ENCODE results near the gene ALAS1. TPM values are rescaled to one million over a fixed set of nuclear protein-coding genes. Genes with fewer than 3 reads are reported as not detected.

The ALAS1 gene
- total RNA-seq, 1 donor from 2014 or later, result 56.3 TPM

GRCh38 chr3:52223449-52224408, 25.8 kb downstream of the ALAS1 start:
- H3K36me3 ChIP-seq (ENCODE audit: insufficient read depth, low read length), result peaks cover 3% of the 10 kb centered on the region
- peak overlapping the region; percentile 78 for H3K27ac Mint-ChIP-seq (ENCODE audit: unreplicated experiment)
- H3K4me3 Mint-ChIP-seq (ENCODE audit: unreplicated experiment), result no peak overlapping the region
- peaks cover 9% of the 10 kb centered on the region for H3K27me3 Mint-ChIP-seq (ENCODE audit: low read depth, unreplicated experiment)
- no peak for TF ChIP-seq CTCF (IDR thresholded peaks at IDR 0.05; ENCODE audit: insufficient read depth, low read depth, low read length)
- no peak for TF ChIP-seq EZH2 (IDR thresholded peaks at IDR 0.05; ENCODE audit: insufficient read depth, low read length)
- no peak overlapping the region for H3K27ac ChIP-seq (ENCODE audit: low read depth, low read length)
- H3K4me1 ChIP-seq (ENCODE audit: insufficient read depth, low read length), result peaks cover 7% of the 10 kb centered on the region
- H3K9me3 ChIP-seq (ENCODE audit: insufficient read depth, low read depth, low read length), result no peaks in the 10 kb centered on the region
- no peak for DNase-seq (ENCODE audit: low read depth)
- H3K4me1 Mint-ChIP-seq (ENCODE audit: low read depth, unreplicated experiment), result no peaks in the 10 kb centered on the region
- no peak for FAIRE-seq
- H3K9me3 Mint-ChIP-seq (ENCODE audit: unreplicated experiment), result peaks cover 6% of the 10 kb centered on the region
- no peak overlapping the region for H3K4me2 ChIP-seq (ENCODE audit: low read length)
- H4K20me1 ChIP-seq (ENCODE audit: insufficient read depth, low read length), result peaks cover 9% of the 10 kb centered on the region
- no peak overlapping the region for H3K4me3 ChIP-seq (ENCODE audit: insufficient read depth, low read depth, low read length)
- H3K9ac ChIP-seq (ENCODE audit: low read length), result no peak overlapping the region
- H3K36me3 Mint-ChIP-seq (ENCODE audit: low read depth, unreplicated experiment), result peaks cover 7% of the 10 kb centered on the region
- H3K27me3 ChIP-seq (ENCODE audit: insufficient read depth, low read length), result no peaks in the 10 kb centered on the region
- H2AFZ ChIP-seq (ENCODE audit: low read depth, low read length), result no peak overlapping the region
- no peaks in the 10 kb centered on the region for H3K79me2 ChIP-seq (ENCODE audit: insufficient read depth, low read length)

GRCh38 chr3:52225452-52226228, 27.7 kb downstream of the ALAS1 start, which contains the start of gene TLR9:
TLR9 (minus strand) TSS chr3:52225645; CDS start chr3:52225529, 116 bp downstream.
- peaks cover 7% of the 10 kb centered on the region for H3K36me3 ChIP-seq (ENCODE audit: insufficient read depth, low read length)
- no peak for DNase-seq (ENCODE audit: low read depth)
- TF ChIP-seq CTCF (IDR thresholded peaks at IDR 0.05; ENCODE audit: insufficient read depth, low read depth, low read length), result no peak
- no peak for TF ChIP-seq EZH2 (IDR thresholded peaks at IDR 0.05; ENCODE audit: insufficient read depth, low read length)
- H3K9me3 ChIP-seq (ENCODE audit: insufficient read depth, low read depth, low read length), result no peaks in the 10 kb centered on the region
- H3K9ac ChIP-seq (ENCODE audit: low read length), result no peak within 1 kb of the TSS
- no peak within 1 kb of the TSS for H2AFZ ChIP-seq (ENCODE audit: low read depth, low read length)
- no peak for FAIRE-seq
- H3K36me3 Mint-ChIP-seq (ENCODE audit: low read depth, unreplicated experiment), result peaks cover 14% of the 10 kb centered on the region
- no peak within 1 kb of the TSS for H3K27ac ChIP-seq (ENCODE audit: low read depth, low read length)
- no peak within 1 kb of the TSS for H3K4me3 Mint-ChIP-seq (ENCODE audit: unreplicated experiment)
- H3K4me3 ChIP-seq (ENCODE audit: insufficient read depth, low read depth, low read length), result no peak within 1 kb of the TSS
- peaks cover 26% of the 10 kb centered on the region for H4K20me1 ChIP-seq (ENCODE audit: insufficient read depth, low read length)
- H3K4me2 ChIP-seq (ENCODE audit: low read length), result no peak within 1 kb of the TSS
- peak within 1 kb of the TSS; percentile 60 for H3K27ac Mint-ChIP-seq (ENCODE audit: unreplicated experiment)
- no peaks in the 10 kb centered on the region for H3K27me3 ChIP-seq (ENCODE audit: insufficient read depth, low read length)
- peaks cover under 1% of the 10 kb centered on the region for H3K4me1 ChIP-seq (ENCODE audit: insufficient read depth, low read length)
- H3K4me1 Mint-ChIP-seq (ENCODE audit: low read depth, unreplicated experiment), result no peaks in the 10 kb centered on the region
- H3K79me2 ChIP-seq (ENCODE audit: insufficient read depth, low read length), result no peaks in the 10 kb centered on the region
- H3K27me3 Mint-ChIP-seq (ENCODE audit: low read depth, unreplicated experiment), result peaks cover 9% of the 10 kb centered on the region
- peaks cover 6% of the 10 kb centered on the region for H3K9me3 Mint-ChIP-seq (ENCODE audit: unreplicated experiment)
